Activated T-cell treated with anti-CD3 and anti-CD28 coated beads, Interleukin-2, amount 50 U/mL, for 24 hours (primary cell): Measurements from ENCODE around the gene PHETA1.

Experiments used
- DNase-seq: peaks from one replicate; pipeline ENCODE4 v3.0.0-alpha.2; 2020
- H3K27ac Mint-ChIP-seq: 2 replicates; pipeline ENCODE4 v1.8.0; 2020; ENCODE audit warnings: mild to moderate bottlenecking, mixed read lengths
- H3K27me3 Mint-ChIP-seq: 2 replicates; pipeline ENCODE4 v1.8.0; 2020; ENCODE audit warnings: mixed read lengths
- H3K36me3 Mint-ChIP-seq: 2 replicates; pipeline ENCODE4 v1.8.0; 2020; ENCODE audit warnings: low read depth, mixed read lengths
- H3K4me1 Mint-ChIP-seq: 2 replicates; pipeline ENCODE4 v1.8.0; 2020; ENCODE audit warnings: low read depth, mixed read lengths
- H3K4me3 Mint-ChIP-seq: 2 replicates; pipeline ENCODE4 v1.8.0; 2020; ENCODE audit warnings: mild to moderate bottlenecking, moderate library complexity, mixed read lengths
- H3K9me3 Mint-ChIP-seq: 2 replicates; pipeline ENCODE4 v1.8.0; 2020; ENCODE audit warnings: mixed read lengths

The PHETA1 gene, protein sequence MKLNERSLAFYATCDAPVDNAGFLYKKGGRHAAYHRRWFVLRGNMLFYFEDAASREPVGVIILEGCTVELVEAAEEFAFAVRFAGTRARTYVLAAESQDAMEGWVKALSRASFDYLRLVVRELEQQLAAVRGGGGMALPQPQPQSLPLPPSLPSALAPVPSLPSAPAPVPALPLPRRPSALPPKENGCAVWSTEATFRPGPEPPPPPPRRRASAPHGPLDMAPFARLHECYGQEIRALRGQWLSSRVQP

DNA sequence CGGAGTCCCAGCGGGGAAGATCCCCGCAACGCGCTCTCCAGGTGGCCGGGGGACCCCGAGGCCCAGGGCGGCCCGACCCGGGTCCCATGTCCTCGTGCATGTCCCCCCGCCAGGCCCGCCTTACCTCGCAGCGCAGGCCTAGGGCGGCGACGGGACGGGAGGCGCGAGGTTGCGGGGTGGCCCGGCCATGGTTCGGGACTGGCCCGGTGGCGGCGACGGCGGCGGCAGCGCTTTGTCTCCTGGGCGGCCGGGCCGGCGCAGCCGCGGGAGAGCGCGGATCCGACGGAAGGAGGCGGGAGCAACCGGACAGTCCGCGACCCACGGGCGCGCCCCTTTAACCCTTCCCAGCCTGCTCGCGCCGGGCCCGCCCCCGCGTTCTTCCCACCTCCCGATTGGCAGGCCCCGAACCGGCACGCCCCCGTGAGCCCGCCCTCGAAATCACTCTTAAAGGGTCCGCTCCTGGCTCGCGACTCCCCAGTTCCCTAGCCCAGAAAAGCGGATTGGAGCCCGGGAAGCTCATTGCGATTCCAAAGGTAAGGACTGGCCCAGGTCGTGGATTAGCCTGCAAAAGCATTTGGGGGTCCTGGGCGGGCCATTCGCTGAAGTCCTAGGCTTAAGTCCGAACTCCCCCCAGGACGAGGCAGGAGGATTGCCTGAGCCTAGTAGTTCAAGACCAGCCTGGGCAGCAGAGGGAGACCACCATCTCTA lies at the start of gene PHETA1:
PHETA1 (minus strand) TSS at position 308 of the 708 bp plus-strand sequence. CDS start 5,668 bp downstream, outside the sequence.
- peak; percentile 88 for DNase-seq
- Mint-ChIP-seq H3K9me3 (no peaks in the 10 kb centered on the region), H3K4me3 (peak within 1 kb of the TSS; percentile 75), H3K36me3 (no peaks in the 10 kb centered on the region), H3K27me3 (peaks cover 6% of the 10 kb centered on the region), H3K4me1 (peaks cover 23% of the 10 kb centered on the region), H3K27ac (no peak within 1 kb of the TSS)

DNA sequence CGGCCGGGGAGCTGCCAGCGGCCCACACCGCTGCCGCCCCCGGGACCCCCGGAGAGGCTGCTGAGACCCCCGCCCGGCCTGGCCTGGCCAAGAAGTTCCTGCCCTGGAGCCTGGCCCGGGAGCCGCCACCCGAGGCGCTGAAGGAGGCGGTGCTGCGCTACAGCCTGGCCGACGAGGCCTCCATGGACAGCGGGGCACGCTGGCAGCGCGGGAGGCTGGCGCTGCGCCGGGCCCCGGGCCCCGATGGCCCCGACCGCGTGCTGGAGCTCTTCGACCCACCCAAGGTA lies 49.6 kb upstream of the PHETA1 start:
- Mint-ChIP-seq H3K9me3 (no peaks in the 10 kb centered on the region), H3K27me3 (no peaks in the 10 kb centered on the region), H3K27ac (no peak overlapping the region), H3K4me1 (peaks cover 48% of the 10 kb centered on the region), H3K36me3 (peaks cover 65% of the 10 kb centered on the region), H3K4me3 (no peak overlapping the region)
- DNase-seq, result no peak

DNA sequence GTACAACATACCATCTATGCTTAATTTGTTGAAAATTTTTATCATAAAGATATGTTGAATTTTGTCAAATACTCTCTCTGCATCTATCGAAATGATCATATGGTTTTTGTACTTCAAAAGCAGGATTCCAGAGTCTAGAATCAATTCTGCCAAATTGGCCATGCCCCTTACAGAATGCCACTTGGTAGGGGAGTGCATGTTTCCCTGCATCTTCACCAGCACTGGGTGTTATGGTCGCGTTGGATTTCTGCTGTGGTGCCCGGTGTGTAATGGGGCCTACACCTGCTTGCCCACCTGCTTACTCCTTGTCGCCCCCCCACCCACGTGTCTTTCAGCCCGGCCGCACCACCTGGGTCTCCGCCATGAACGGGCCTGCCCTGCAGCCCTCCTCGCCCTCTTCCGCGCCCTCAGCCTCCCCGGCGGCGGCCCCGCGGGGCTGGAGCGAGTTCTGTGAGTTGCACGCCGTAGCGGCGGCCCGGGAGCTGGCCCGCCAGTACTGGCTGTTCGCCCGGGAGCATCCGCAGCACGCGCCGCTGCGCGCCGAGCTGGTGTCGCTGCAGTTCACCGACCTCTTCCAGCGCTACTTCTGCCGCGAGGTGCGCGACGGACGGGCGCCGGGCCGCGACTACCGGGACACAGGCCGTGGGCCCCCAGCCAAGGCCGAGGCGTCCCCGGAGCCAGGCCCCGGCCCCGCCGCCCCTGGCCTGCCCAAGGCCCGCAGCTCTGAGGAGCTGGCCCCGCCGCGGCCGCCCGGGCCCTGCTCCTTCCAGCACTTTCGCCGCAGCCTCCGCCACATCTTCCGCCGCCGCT lies 49.1 kb upstream of the PHETA1 start:
- DNase-seq, result no peak
- H3K9me3 Mint-ChIP-seq, result no peaks in the 10 kb centered on the region
- H3K4me1 Mint-ChIP-seq, result peaks cover 52% of the 10 kb centered on the region
- no peak overlapping the region for H3K4me3 Mint-ChIP-seq
- H3K27me3 Mint-ChIP-seq, result no peaks in the 10 kb centered on the region
- no peak overlapping the region for H3K27ac Mint-ChIP-seq
- H3K36me3 Mint-ChIP-seq, result peaks cover 69% of the 10 kb centered on the region

DNA sequence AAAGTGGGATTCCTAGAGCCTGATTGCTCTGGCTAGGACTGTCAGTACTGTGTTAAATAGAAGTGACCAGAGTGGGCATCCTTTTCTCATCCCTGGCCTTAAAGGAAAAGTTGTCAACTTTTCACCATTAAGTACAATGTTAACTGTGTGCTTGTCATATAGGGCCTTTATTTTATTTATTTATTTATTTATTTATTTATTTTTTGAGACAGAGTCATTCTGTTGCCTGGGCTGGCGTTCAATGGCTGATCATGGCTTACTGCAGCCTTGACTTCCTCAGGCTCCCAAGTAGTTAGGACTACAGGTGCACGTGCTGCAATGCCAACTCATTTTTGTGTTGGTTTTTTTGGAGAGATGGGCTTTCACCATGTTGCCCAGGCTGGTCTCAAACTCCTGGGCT lies 48.4 kb upstream of the PHETA1 start:
- peaks cover 56% of the 10 kb centered on the region for H3K4me1 Mint-ChIP-seq
- no peak for DNase-seq
- no peaks in the 10 kb centered on the region for H3K9me3 Mint-ChIP-seq
- peaks cover 68% of the 10 kb centered on the region for H3K36me3 Mint-ChIP-seq
- no peak overlapping the region for H3K4me3 Mint-ChIP-seq
- no peaks in the 10 kb centered on the region for H3K27me3 Mint-ChIP-seq
- peak overlapping the region; percentile 37 for H3K27ac Mint-ChIP-seq

DNA sequence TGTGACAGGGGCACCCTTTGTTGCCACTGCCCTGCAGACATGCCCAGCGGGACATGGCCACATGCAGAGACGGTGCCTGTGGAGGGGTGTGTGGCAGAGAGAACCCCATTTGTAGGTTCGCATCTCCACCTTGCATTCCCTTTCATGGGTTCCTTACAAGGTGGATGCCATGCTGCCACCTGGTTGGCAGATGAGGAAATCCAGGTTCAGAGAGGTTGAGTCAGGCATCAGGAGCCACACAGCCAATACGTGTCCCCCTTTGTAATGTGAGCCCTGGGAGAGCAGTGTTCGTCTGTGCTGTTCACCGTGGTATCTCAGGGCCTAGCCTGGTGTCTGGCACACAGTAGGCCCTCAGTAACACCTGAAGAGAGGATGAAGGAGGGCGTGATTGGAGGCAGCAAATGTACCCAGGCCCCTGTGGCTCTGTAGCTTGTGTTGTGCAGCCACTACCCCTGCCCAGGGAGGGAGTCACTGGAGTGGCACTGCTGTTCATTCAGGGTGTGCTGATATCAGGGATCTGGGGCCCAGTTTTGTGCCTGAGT lies 45.9 kb upstream of the PHETA1 start:
- Mint-ChIP-seq H3K27me3 (no peaks in the 10 kb centered on the region), H3K4me3 (no peak overlapping the region), H3K27ac (no peak overlapping the region), H3K4me1 (peaks cover 65% of the 10 kb centered on the region), H3K36me3 (peaks cover 49% of the 10 kb centered on the region), H3K9me3 (no peaks in the 10 kb centered on the region)
- no peak for DNase-seq

DNA sequence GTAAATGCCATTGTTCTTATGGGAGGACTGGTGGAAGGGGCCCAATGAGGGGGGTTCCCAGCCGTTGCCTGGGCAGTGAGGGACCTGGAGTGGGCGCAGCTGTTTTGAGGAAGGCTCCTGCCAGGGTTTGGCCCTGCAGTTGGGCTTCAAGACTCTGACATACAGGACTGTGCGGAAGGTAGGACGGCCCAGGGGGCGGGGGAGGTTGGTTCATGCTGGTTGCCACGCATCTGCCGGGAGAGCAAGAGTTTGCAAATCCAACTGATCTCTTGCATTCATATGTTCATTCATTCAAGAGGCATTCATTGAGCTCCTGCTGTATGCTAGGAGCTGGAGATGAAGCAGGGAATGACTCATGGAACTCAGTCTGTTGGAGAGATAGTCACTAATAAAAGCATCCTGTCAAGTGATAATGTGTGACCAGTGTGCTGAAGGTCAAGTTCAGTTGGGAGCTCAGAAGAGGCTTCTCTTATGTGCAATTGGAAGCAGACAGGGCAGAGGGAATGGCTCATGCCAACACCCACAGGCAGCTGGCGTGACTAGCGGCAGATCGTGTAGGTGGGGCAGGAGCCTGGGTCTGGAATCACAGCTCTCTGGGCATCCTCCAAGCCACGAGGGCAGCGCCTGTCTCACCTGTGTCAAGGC lies 44.7 kb upstream of the PHETA1 start:
- H3K36me3 Mint-ChIP-seq, result peaks cover 44% of the 10 kb centered on the region
- peak overlapping the region; percentile 90 for H3K27ac Mint-ChIP-seq
- H3K4me1 Mint-ChIP-seq, result peaks cover 75% of the 10 kb centered on the region
- no peaks in the 10 kb centered on the region for H3K9me3 Mint-ChIP-seq
- H3K4me3 Mint-ChIP-seq, result no peak overlapping the region
- H3K27me3 Mint-ChIP-seq, result no peaks in the 10 kb centered on the region
- DNase-seq, result no peak

DNA sequence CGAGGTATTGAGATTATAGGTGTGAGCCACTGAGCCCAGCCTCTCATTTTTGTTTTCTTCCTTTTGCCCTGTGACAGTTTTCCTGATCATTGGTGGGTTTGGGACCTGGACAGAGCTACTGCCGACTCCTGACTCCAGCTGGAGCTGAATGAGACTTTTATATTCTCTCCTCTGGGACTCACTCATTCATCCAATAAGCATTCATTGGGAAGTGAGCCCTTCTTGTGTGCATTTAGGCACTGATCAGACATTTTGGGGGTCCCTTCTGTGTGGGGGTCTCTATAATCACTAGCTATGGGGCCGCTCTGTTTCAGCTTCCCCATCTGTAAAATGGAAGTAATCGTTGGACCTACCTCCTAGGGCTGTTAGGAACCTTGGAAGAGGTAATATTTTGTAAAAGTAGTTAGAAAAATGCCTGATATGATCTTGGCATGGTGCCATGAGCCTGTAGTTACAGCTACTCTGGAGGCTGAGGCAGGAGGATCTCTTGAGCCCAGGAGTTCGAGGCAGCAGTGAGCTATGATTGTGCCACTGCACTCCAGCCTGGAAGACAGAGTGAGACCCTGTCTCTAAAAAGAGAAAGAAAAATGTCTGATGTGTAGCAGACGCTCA lies 44.0 kb upstream of the PHETA1 start:
- Mint-ChIP-seq H3K9me3 (no peaks in the 10 kb centered on the region), H3K27ac (peak overlapping the region; percentile 90), H3K4me3 (no peak overlapping the region), H3K36me3 (peaks cover 50% of the 10 kb centered on the region), H3K4me1 (peaks cover 81% of the 10 kb centered on the region), H3K27me3 (no peaks in the 10 kb centered on the region)
- no peak for DNase-seq

DNA sequence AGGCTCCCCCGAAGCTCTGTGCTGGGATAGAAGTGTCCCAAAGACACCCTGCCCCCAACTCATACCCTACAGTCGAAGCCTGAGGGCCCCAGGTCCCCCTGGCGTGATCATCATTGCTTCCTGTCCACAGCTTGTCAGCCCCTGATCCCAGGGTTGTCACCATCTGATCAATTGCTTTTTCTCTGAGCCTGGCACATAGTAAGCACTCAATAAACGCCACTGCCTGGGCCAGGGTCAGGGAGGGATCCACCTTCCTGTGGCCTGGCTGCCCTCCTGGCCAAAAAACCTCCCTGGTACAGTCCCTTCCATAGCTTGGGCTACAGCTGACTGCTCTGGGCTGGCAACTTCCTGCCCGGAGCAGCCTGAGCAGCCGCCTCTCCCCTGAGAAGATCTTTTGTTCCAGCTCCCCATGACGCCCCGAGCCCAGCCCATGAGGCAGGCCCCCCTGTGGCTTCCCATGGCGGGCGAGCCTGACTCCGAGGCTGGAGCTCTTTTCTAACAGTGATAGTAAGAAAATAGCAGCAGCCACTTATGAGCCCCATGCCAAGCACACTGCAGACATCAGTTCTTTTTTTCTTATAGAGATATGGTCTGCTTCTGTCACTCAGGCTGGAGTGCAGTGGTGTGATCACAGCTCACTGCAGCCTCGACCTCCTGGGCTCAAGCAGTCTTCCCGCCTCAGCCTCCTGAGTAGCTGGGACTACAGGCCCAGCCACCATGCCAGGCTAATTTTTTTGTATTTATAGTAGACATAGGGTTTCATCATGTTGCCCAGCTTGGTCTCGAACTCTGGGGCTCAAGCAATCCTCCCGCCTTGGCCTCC lies 43.3 kb upstream of the PHETA1 start:
- peaks cover 54% of the 10 kb centered on the region for H3K36me3 Mint-ChIP-seq
- peaks cover 87% of the 10 kb centered on the region for H3K4me1 Mint-ChIP-seq
- peak overlapping the region; percentile 90 for H3K27ac Mint-ChIP-seq
- no peak for DNase-seq
- peak overlapping the region; percentile 35 for H3K4me3 Mint-ChIP-seq
- no peaks in the 10 kb centered on the region for H3K9me3 Mint-ChIP-seq
- H3K27me3 Mint-ChIP-seq, result no peaks in the 10 kb centered on the region

DNA sequence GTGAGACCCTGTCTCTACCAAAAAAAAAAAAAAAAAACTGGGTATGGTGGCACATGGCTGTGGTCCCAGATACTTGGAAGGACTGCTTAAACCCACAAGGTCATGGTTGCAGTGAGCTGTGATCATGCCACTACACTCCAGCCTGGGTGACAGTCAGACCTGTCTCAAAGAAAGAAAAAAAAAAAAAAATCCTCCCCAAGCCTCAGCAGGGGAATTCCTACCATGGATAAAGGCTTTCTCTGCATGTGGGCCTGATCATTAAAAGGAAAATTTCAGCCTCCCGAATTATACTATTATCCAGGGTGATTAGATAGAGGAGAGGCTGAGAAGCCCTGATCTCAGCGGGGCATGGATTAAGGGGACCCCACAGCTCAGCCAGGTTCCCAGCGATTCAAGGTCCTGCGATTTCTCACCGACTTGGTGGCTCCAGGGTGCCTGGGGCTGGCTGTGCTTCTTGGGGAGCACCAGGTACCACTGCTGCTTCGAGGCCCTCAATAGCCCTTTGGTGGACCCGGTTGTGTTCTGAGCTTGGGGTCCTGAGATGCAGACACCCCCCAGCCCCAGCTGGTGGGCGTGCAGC lies 42.4 kb upstream of the PHETA1 start:
- peak overlapping the region; percentile 10 for H3K4me3 Mint-ChIP-seq
- no peaks in the 10 kb centered on the region for H3K27me3 Mint-ChIP-seq
- H3K4me1 Mint-ChIP-seq, result peaks cover 86% of the 10 kb centered on the region
- no peak for DNase-seq
- peak overlapping the region; percentile 83 for H3K27ac Mint-ChIP-seq
- H3K9me3 Mint-ChIP-seq, result no peaks in the 10 kb centered on the region
- H3K36me3 Mint-ChIP-seq, result peaks cover 55% of the 10 kb centered on the region

DNA sequence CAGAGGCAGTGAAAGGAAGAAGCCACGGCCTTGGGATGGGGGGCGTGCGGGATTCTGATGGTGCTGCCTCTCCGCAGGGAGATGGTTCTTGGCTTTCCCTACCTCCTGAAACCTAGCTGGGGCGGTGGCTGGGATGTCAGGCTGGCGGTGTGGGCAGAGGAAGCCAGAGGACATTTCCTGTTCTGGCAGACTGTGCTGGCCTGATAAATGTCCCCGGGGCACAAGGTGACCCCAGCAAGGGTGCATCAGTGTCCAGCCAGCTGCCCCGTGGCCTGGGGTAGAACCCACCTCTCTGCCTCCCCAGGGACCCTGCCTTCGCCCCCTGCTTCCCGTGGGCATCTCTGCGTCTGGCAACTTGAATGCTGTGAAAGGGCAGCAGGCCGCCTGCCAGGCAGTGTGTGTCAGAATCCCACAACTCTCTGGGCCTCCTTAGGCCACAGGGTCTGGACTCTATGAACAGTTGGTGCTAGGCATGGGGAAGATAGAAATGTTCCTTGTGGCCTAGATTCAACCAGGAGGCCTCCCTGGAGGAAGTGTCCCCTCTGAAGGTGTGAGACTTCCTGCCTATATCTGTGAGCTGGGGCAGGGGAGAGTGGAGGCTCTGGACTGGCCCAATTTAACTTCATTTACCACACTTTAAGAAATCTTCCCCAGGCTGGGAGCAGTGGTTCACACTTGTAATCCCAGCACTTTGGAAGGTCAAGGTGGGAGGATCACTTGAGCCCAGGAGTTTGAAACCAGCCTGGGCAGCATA lies 41.7 kb upstream of the PHETA1 start:
- H3K4me3 Mint-ChIP-seq, result peak overlapping the region; percentile 47
- H3K27ac Mint-ChIP-seq, result peak overlapping the region; percentile 83
- no peaks in the 10 kb centered on the region for H3K27me3 Mint-ChIP-seq
- peaks cover 83% of the 10 kb centered on the region for H3K4me1 Mint-ChIP-seq
- no peak for DNase-seq
- H3K9me3 Mint-ChIP-seq, result no peaks in the 10 kb centered on the region
- peaks cover 52% of the 10 kb centered on the region for H3K36me3 Mint-ChIP-seq

DNA sequence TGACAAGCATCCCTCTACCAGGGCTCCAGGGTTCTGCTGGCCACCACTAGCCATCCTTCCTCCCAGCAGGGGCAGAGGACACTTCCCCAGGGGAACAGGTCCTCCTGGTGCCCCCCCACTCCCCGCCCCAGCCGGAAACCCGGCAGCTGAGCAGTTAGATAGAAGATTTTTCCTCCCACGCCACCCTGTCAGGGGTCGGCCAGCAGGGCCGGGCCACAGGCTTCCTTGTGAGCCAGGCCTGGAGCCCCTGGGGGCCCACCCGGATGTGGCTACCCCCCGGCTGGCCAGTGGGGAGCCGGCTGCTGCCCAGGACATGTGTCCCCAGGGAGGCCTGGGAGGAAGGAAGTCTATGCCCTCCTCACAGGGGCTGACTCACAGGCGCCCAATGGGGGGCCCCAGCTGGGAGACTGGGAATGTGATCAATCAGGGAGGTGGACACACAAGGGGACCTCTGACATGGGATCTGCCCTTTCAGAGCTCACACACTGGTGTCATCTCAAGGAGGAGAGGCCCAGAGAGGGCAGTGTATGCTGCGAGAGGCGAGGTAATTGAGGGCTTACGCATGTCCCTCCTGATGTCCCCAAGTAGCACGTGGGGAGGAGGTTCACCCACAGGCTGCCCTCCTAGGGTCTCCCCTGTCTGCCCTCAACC lies 41.0 kb upstream of the PHETA1 start:
- Mint-ChIP-seq H3K27me3 (no peaks in the 10 kb centered on the region), H3K4me3 (peak overlapping the region; percentile 92), H3K9me3 (no peaks in the 10 kb centered on the region), H3K27ac (peak overlapping the region; percentile 83), H3K36me3 (peaks cover 49% of the 10 kb centered on the region), H3K4me1 (peaks cover 83% of the 10 kb centered on the region)
- DNase-seq, result no peak

DNA sequence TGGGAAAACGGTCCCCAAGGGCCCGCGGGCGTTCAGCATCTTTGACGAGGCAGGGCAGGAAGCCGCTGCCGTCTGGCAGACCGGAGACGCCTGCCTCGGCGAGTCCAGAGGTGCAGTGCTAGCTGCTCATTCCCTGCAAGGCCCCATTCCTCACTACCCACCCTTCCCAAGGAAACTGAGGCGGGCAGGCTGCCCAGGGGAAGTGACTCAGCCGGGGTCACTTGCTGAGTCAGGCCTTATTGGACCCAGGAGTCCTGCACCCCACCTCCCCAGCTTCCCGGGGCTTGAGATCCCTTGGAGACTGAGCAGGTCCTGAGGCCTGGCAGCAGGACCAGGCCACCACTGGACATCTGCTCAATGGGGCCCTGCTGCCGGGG lies 40.5 kb upstream of the PHETA1 start:
- Mint-ChIP-seq H3K4me1 (peaks cover 83% of the 10 kb centered on the region), H3K27ac (peak overlapping the region; percentile 26), H3K27me3 (no peaks in the 10 kb centered on the region), H3K36me3 (peaks cover 46% of the 10 kb centered on the region), H3K9me3 (no peaks in the 10 kb centered on the region), H3K4me3 (peak overlapping the region; percentile 92)
- DNase-seq, result no peak
